Subcutaneous abdominal adipose tissue (tissue), 5 donors: Measurements from ENCODE around the gene LRRC55.

Experiments
- H3K27ac ChIP-seq: one replicate; pipeline ENCODE4 v1.7.0; 2013; ENCODE audit warnings: low read depth, mild to moderate bottlenecking, inconsistent platforms, low read length, moderate library complexity
- H3K27me3 ChIP-seq, 5 donors: one replicate each; pipeline ENCODE4 v1.7.0; 2013; ENCODE audit warnings: low read length in 5 of 5, inconsistent platforms in 1 of 5; ENCODE audit not compliant: control insufficient read depth in 5 of 5, insufficient read depth in 4 of 5
- H3K36me3 ChIP-seq, 5 donors: one replicate each; pipeline ENCODE4 v1.7.0; 2013; ENCODE audit warnings: low read length in 5 of 5; ENCODE audit not compliant: control insufficient read depth in 5 of 5, insufficient read depth in 5 of 5
- H3K4me1 ChIP-seq, 5 donors: one replicate each; pipeline ENCODE4 v1.7.0; 2013; ENCODE audit warnings: low read length in 5 of 5, mild to moderate bottlenecking in 3 of 5, moderate library complexity in 1 of 5; ENCODE audit not compliant: control insufficient read depth in 5 of 5, insufficient read depth in 5 of 5
- H3K4me3 ChIP-seq, 5 donors: one replicate each; pipeline ENCODE4 v1.7.0; 2013; ENCODE audit warnings: low read length in 5 of 5, low read depth in 1 of 5
- H3K9ac ChIP-seq, 5 donors: one replicate each; pipeline ENCODE4 v1.7.0; 2013; ENCODE audit warnings: low read length in 5 of 5, mild to moderate bottlenecking in 4 of 5, moderate library complexity in 3 of 5
- H3K9me3 ChIP-seq, 5 donors: one replicate each; pipeline ENCODE4 v1.7.0; 2013; ENCODE audit warnings: low read length in 5 of 5; ENCODE audit not compliant: control insufficient read depth in 5 of 5
- donor health status: healthy.
- donor health status: healthy.
- donor health status: healthy.
- donor health status: healthy.
- donor health status: healthy.

The LRRC55 gene

DNA sequence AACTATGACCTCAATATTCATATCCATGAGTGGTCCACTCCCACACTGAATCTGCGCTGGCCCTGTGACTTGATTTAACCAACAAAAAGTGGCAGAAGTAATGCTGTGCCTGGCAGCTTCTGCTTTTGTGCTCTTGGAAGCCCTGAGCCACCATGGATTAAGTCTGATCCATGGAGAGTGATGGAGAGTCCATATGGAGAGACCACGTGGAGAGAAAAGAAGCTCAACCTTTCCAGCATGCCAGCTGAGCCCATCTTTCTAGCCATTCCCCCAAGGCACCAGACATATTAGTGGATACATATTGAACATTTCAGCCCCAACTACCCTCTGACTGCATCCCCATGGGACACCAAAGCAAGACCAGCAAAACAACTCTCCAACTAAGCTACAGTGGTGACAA, 16.0 kb downstream of the LRRC55 start:
- H3K27ac ChIP-seq: no peak overlapping the region
- no peak overlapping the region for H3K9ac ChIP-seq
- peaks cover 0 to 5% (median 0%) of the 10 kb centered on the region in 5 donors for H3K27me3 ChIP-seq
- H3K4me1 ChIP-seq: peaks cover 11 to 65% (median 27%) of the 10 kb centered on the region in 5 donors
- H3K4me3 ChIP-seq: no peak overlapping the region
- H3K9me3 ChIP-seq: no peaks in the 10 kb centered on the region
- H3K36me3 ChIP-seq: no peaks in the 10 kb centered on the region

DNA sequence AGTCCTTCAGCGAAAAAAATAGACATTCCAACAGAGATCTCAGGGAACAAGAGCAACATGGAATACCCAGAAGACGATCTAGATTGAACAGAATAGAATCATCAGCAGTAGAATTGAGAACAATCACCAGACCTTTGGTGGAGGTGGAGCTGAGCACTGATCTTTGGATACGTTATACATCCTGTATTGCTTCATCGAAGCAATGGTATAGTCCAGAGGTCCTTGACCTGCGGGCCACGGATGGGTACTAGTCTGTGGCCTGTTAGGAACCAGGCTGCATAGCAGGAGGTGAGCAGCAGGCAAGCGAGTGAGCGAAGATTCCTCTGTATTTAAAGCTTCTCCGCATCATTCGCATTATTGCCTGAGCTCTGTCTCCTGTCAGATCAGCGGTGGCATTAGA, 17.6 kb downstream of the LRRC55 start:
- Histone ChIP-seq H3K9ac (no peak overlapping the region), H3K27me3 (peaks cover 0 to 6% (median 5%) of the 10 kb centered on the region in 5 donors), H3K4me3 (no peak overlapping the region), H3K27ac (no peak overlapping the region), H3K4me1 (peaks cover 19 to 79% (median 40%) of the 10 kb centered on the region in 5 donors), H3K36me3 (no peaks in the 10 kb centered on the region), H3K9me3 (no peaks in the 10 kb centered on the region)

DNA sequence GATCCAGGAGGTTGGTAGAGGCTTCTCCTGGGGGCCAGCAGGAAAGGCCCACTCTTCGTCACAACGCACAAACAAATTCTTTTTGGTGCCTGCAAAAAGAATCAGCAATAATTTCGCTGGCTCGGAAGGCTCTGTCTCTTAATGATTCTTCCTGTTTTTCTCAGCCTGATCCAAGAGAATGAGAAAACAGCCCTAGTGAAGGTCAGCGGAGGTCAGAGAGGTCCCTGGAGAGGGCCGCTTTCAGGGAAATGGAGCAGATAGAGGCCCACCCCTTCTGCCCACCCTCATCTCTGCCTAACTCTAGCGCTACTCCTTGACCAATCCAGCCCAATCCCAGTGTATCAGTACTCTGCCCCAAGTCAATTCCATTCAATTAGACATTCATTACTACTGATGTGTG, 19.2 kb downstream of the LRRC55 start:
- Histone ChIP-seq H3K27me3 (peaks cover 0 to 12% (median 5%) of the 10 kb centered on the region in 5 donors), H3K9ac (no peak overlapping the region), H3K9me3 (no peaks in the 10 kb centered on the region), H3K4me3 (no peak overlapping the region), H3K27ac (peak overlapping the region; percentile 68), H3K36me3 (no peaks in the 10 kb centered on the region), H3K4me1 (peaks cover 19 to 81% (median 40%) of the 10 kb centered on the region in 5 donors)

DNA sequence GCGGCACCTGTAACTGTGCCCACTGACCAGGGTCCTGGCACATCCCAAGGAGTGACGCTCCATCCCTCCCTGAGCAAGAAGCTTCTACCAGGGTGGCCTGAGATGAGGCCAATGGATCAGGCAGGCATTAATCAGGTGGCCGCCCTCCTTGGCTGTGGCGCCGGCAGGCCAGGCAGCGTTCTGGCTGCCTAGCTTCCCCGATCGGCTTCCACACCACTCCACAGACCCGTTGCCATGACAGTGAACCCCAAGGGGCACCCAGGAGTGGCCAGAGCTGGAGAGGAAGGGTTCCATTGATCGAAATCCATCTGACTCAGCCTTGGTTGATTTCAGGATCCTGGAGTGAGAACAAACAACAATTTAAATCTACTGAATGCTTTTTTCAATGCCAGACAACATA, 20.5 kb downstream of the LRRC55 start:
- Histone ChIP-seq H3K9me3 (no peaks in the 10 kb centered on the region), H3K4me3 (no peak overlapping the region), H3K27me3 (peaks cover 0 to 12% (median 6%) of the 10 kb centered on the region in 5 donors), H3K9ac (peak overlapping the region in 1 of 5 donors; percentile 19), H3K27ac (peak overlapping the region; percentile 68), H3K4me1 (peaks cover 19 to 82% (median 40%) of the 10 kb centered on the region in 5 donors), H3K36me3 (no peaks in the 10 kb centered on the region)

DNA sequence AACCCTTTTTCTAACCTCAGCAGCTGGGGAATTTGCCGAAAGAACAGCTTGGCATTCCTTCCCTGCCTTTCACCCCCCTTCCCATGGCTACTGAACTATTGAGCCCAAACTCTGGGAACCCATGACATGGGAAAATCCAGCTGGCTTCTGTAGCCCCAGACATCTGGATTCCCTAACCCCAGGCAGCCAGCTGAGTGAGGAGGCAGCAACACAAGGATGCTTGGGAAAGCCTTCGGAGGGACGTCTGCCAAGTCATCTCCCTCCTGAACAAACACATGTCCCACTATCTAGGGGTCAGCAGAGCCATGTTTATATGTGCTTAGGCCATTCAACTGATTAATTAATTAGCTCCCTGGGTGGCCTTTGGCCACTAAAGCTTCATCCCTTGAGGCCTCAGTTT, 21.6 kb downstream of the LRRC55 start:
- Histone ChIP-seq H3K9ac (peak overlapping the region in 1 of 5 donors; percentile 65), H3K27ac (peak overlapping the region; percentile 68), H3K27me3 (peaks cover 0 to 12% (median 6%) of the 10 kb centered on the region in 5 donors), H3K4me3 (no peak overlapping the region), H3K4me1 (peaks cover 19 to 88% (median 40%) of the 10 kb centered on the region in 5 donors), H3K9me3 (no peaks in the 10 kb centered on the region), H3K36me3 (no peaks in the 10 kb centered on the region)

DNA sequence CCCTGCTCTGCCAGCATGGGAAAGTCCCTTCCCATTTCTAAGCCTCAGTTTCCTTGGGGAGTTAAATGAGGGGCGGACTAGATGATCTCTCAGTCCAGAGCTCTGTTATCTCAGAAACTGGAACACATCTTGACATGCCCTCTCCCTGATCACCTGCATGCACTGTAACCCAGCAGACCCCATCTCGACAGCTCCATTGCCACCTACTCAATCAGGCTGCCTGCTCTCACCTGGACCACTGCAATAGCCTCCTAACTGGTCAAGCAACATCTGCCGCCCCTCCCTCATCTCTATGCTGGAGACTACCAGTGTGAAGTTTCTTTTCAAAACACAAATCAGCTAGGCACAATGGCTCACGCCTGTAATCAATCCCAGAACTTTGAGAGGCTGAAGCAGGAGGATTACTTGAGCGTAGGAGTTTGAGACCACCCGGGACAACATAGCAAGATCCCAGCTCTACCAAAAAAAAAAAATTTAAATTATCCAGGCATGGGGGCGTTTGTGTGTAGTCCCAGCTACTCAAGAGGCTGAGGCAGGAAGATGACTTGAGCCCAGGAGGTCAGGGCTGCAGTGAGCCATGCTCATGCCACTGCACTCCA, 22.2 kb downstream of the LRRC55 start:
- H3K27ac ChIP-seq: peak overlapping the region; percentile 68
- H3K4me1 ChIP-seq: peaks cover 19 to 93% (median 40%) of the 10 kb centered on the region in 5 donors
- no peak overlapping the region for H3K9ac ChIP-seq

DNA sequence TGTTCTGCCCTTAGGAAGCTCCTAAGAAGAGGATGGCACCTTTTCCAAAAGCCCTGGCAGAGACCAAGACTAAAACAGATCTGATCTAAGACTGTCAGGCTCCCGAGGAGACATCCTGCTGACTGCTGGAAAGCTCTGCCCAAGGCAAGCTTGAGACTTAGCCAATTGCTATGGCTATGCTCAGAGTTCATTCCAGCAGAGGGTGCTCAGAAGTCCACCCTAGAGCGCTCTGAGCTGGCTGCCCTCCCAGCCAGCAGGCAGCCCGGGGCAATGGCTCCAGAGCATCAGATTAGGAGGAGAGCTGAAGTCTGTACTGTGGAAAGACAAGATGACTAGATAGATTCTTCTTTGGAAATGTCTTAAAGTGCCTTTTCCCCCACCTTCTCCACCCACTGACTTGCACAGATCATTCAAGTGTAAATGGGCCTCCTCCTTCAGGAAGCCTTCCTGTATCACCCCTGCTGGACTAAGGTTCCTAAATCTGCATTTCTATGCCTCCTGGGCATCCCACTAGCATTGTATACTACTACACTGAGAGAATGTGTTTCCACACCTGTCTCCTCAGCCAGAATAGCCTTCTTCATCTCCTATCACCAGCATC, 23.4 kb downstream of the LRRC55 start:
- Histone ChIP-seq H3K27me3 (peaks cover 0 to 12% (median 6%) of the 10 kb centered on the region in 5 donors), H3K4me3 (no peak overlapping the region), H3K9me3 (no peaks in the 10 kb centered on the region), H3K9ac (no peak overlapping the region), H3K4me1 (peaks cover 19 to 94% (median 39%) of the 10 kb centered on the region in 5 donors), H3K36me3 (no peaks in the 10 kb centered on the region), H3K27ac (peak overlapping the region; percentile 27)

More for the DNA sequence above, 22.2 kb downstream of the LRRC55 start:
- Histone ChIP-seq H3K27me3 (peaks cover 0 to 12% (median 6%) of the 10 kb centered on the region in 5 donors), H3K9me3 (no peaks in the 10 kb centered on the region), H3K36me3 (no peaks in the 10 kb centered on the region), H3K4me3 (no peak overlapping the region)

DNA sequence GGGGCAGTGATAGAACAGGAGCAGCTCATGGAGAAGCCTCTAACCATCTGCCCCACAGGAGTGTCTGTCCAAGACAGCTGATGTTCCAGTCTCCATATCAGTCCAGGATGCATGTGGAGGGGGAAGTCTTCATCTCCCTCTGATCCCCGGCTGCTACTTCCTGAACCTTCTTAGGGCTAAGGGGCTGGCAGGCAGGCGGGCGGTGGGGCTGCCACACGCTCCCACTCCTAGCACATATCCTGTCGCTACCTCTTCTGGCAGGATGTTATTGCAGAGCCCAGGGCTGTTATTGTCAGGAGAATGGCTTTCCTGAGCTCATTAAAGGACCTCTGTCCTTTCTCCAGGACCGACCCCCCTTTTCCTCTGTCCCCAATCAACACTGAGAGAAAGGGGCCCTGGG, 25.4 kb downstream of the LRRC55 start:
- H3K4me3 ChIP-seq: no peak overlapping the region
- no peaks in the 10 kb centered on the region for H3K36me3 ChIP-seq
- H3K27me3 ChIP-seq: peaks cover 0 to 12% (median 6%) of the 10 kb centered on the region in 5 donors
- H3K4me1 ChIP-seq: peaks cover 9 to 92% (median 21%) of the 10 kb centered on the region in 5 donors
- H3K27ac ChIP-seq: peak overlapping the region; percentile 41
- no peaks in the 10 kb centered on the region for H3K9me3 ChIP-seq
- no peak overlapping the region for H3K9ac ChIP-seq

DNA sequence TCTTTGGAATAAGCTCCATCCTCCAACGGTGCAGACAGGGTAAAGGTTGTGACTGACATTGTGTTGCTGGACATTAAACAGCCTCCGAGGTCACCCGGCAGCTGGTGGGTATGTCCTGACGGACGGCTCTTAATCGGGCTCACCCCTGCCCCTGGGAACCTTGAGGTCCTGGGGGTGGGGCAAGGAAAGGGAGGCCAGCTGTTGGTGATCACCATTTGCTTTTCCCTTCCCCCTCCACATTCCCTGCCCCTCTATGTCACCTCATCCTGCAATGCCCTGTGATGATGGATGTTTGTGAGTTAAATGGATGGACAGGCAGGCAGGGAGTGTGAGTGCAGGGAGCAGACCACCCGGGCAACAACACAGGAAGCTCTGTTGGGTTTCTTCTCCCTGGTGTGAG, 29.0 kb downstream of the LRRC55 start:
- H3K27ac ChIP-seq: no peak overlapping the region
- H3K36me3 ChIP-seq: no peaks in the 10 kb centered on the region
- H3K4me3 ChIP-seq: no peak overlapping the region
- H3K9ac ChIP-seq: no peak overlapping the region
- H3K4me1 ChIP-seq: peaks cover 2 to 88% (median 12%) of the 10 kb centered on the region in 5 donors
- peaks cover 0 to 6% (median 0%) of the 10 kb centered on the region in 5 donors for H3K27me3 ChIP-seq
- H3K9me3 ChIP-seq: no peaks in the 10 kb centered on the region

DNA sequence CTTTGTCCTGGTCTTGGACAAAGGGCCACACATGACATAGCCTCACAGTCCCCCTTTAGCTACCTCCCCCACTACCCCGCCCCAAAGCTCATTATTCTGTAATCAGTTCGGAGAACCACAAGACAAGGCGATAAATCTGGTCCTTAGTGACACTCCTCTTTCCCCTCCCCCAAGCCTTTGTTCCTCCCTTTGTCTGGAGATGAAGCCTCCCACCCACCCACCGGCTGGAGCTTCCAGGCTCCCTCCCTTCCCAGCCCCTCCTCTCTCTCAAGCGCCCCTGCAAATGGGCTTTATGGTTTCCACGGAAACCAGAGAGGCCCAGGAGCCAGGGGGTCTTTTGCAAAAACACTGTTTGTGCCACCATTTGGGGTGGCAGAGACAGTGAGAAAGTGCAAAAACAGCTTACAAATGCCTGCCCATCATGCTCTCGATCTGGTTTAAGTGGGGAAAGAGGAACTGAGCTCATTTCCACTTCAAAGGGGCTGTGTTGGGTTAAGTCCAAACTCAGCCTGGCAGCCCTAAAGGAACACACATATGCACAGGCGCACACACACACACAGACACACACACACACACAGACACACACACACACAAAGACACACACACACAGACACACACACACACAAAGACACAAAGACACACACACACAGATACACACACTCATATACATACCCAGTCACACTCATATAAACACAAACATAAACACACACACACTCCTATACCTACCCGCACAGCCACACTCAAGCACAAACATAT, 31.8 kb downstream of the LRRC55 start:
- H3K9ac ChIP-seq: no peak overlapping the region
- peak overlapping the region in 4 of 5 donors; percentile 10 to 36 (median 30) for H3K4me3 ChIP-seq
- no peaks in the 10 kb centered on the region for H3K36me3 ChIP-seq
- H3K4me1 ChIP-seq: peaks cover 2 to 81% (median 12%) of the 10 kb centered on the region in 5 donors
- peak overlapping the region; percentile 60 for H3K27ac ChIP-seq
- H3K27me3 ChIP-seq: no peaks in the 10 kb centered on the region
- H3K9me3 ChIP-seq: no peaks in the 10 kb centered on the region
